GM12872 (cell line): ENCODE data around the gene DNAJB11.
A peak's percentile ranks its signal among the peaks of the same experiment; 100 is the strongest.

ENCODE experiments used
- CTCF ChIP-seq: IDR thresholded peaks from 3 replicates; pipeline ENCODE4 v1.5.1; 2011; ENCODE audit warnings: low read depth, mild to moderate bottlenecking, low read length, moderate library complexity; ENCODE audit not compliant: insufficient read depth

Gene DNAJB11

GRCh38 chr3:186540221-186540834 lies 30.2 kb upstream of the DNAJB11 start:
- peak; percentile 58; the same call in 2 of the 3 replicates for TF ChIP-seq CTCF

- no peak for TF ChIP-seq CTCF
Observed at GRCh38 chr3:186540835-186541226, 29.7 kb upstream of the DNAJB11 start.

GRCh38 chr3:186544281-186544680 lies 26.2 kb upstream of the DNAJB11 start, which contains the start of gene CRYGS:
Gene CRYGS, minus strand, starts transcription at chr3:186544380. Its CDS starts 54 bp downstream, at chr3:186544326.
- no peak for TF ChIP-seq CTCF

GRCh38 chr3:186549497-186549896 lies 21.0 kb upstream of the DNAJB11 start:
- TF ChIP-seq CTCF = no peak

- TF ChIP-seq CTCF = no peak
Observed at GRCh38 chr3:186551387-186551786, 19.1 kb upstream of the DNAJB11 start.

GRCh38 chr3:186552408-186553031 lies 18.0 kb upstream of the DNAJB11 start:
- TF ChIP-seq CTCF = no peak

GRCh38 chr3:186564586-186564985 lies 5.9 kb upstream of the DNAJB11 start:
- no peak for TF ChIP-seq CTCF

- TF ChIP-seq CTCF = no peak
Observed at GRCh38 chr3:186566772-186567071, 3.8 kb upstream of the DNAJB11 start.
